Measurements from ENCODE around the gene LYRM1.
"Not testable (repeated sequence)": the region's sequence is repeated elsewhere in the genome, so short reads cannot be mapped to it uniquely, and the experiment has no call there.

LYRM1 gene

GRCh38 chr16:20918486-20919239 lies 18.1 kb downstream of the LYRM1 start:
- TF ChIP-seq CTCF (IDR thresholded peaks at IDR 0.05; ENCODE audit: low read depth, low read length, missing control alignments): no peak
- DNase-seq (ENCODE audit: low read depth): no peak
- no peak overlapping the region for H3K4me3 ChIP-seq (ENCODE audit: low read depth, low read length)

GRCh38 chr16:20920091-20920490 lies 19.5 kb downstream of the LYRM1 start:
- TF ChIP-seq CTCF (IDR thresholded peaks at IDR 0.05; ENCODE audit: low read depth, low read length, missing control alignments): no peak
- no peak for DNase-seq (ENCODE audit: low read depth)
- no peak overlapping the region for H3K4me3 ChIP-seq (ENCODE audit: low read depth, low read length)

- TF ChIP-seq CTCF (IDR thresholded peaks at IDR 0.05; ENCODE audit: low read depth, low read length, missing control alignments): no peak
- no peak for DNase-seq (ENCODE audit: low read depth)
- no peak overlapping the region for H3K4me3 ChIP-seq (ENCODE audit: low read depth, low read length)
Observed at GRCh38 chr16:20920799-20921198, 20.2 kb downstream of the LYRM1 start.

GRCh38 chr16:20923876-20924275 lies 23.3 kb downstream of the LYRM1 start:
- H3K4me3 ChIP-seq (ENCODE audit: low read depth, low read length): no peak overlapping the region
- TF ChIP-seq CTCF (IDR thresholded peaks at IDR 0.05; ENCODE audit: low read depth, low read length, missing control alignments): no peak
- no peak for DNase-seq (ENCODE audit: low read depth)

GRCh38 chr16:20925751-20926150 lies 25.2 kb downstream of the LYRM1 start:
- DNase-seq (ENCODE audit: low read depth): no peak
- H3K4me3 ChIP-seq (ENCODE audit: low read depth, low read length): no peak overlapping the region
- TF ChIP-seq CTCF (IDR thresholded peaks at IDR 0.05; ENCODE audit: low read depth, low read length, missing control alignments): no peak

GRCh38 chr16:20928774-20929411 lies 28.3 kb downstream of the LYRM1 start:
- TF ChIP-seq CTCF (IDR thresholded peaks at IDR 0.05; ENCODE audit: low read depth, low read length, missing control alignments): no peak
- H3K4me3 ChIP-seq (ENCODE audit: low read depth, low read length): no peak overlapping the region
- DNase-seq (ENCODE audit: low read depth): no peak

- not testable (repeated sequence) for H3K4me3 ChIP-seq (ENCODE audit: low read depth, low read length); DNase-seq (ENCODE audit: low read depth)
Observed at GRCh38 chr16:20929676-20930364, 29.2 kb downstream of the LYRM1 start.

Data from GM12864 (cell line).